Spleen (tissue), 13 donors: ENCODE measurements around the gene SYT14. TPM values are rescaled to one million over a fixed set of nuclear protein-coding genes. Genes with fewer than 3 reads are reported as not detected.
"Not testable (repeated sequence)": the region's sequence is repeated elsewhere in the genome, so short reads cannot be mapped to it uniquely, and the experiment has no call there.

Experiments used
- DNase-seq: peaks from one replicate; pipeline ENCODE4 v3.0.0-alpha.2; 2020
- H3K27ac ChIP-seq, 8 donors: fragments of 200-600 bp; sonication (generic) in 7 of 8; 1 replicate in 4 of 8; 2 replicates in 4 of 8; pipeline versions ENCODE4 v1.5.0 to v1.8.0; 2016 to 2021; ENCODE audit warnings: inconsistent platforms in 4 of 8, mild to moderate bottlenecking in 4 of 8, moderate library complexity in 1 of 8
- H3K27me3 ChIP-seq, 7 donors: fragments of 200-600 bp; sonication (generic) in 6 of 7; replicated peaks in 1 of 7; 1 replicate in 4 of 7; 2 replicates in 3 of 7; pipeline versions ENCODE4 v1.5.0 to v1.8.0; 2016 to 2021; ENCODE audit warnings: inconsistent platforms in 3 of 7, mild to moderate bottlenecking in 1 of 7
- H3K36me3 ChIP-seq, 6 donors: fragments of 200-600 bp; sonication (generic) in 5 of 6; 1 replicate in 4 of 6; 2 replicates in 2 of 6; pipeline versions ENCODE4 v1.5.0 to v1.8.0; 2016 to 2021; ENCODE audit warnings: inconsistent platforms in 2 of 6
- H3K4me1 ChIP-seq, 6 donors: fragments of 200-600 bp; sonication (generic) in 5 of 6; 1 replicate in 3 of 6; 2 replicates in 3 of 6; pipeline versions ENCODE4 v1.5.0 to v1.8.0; 2016 to 2021; ENCODE audit warnings: inconsistent platforms in 3 of 6
- H3K4me3 ChIP-seq, 8 donors: fragments of 200-600 bp; sonication (generic) in 7 of 8; 1 replicate in 4 of 8; 2 replicates in 4 of 8; pipeline versions ENCODE4 v1.5.0 to v1.8.0; 2016 to 2021; ENCODE audit warnings: inconsistent platforms in 4 of 8, mild to moderate bottlenecking in 4 of 8, moderate library complexity in 2 of 8
- H3K9me3 ChIP-seq, 8 donors: fragments of 200-600 bp; sonication (generic) in 7 of 8; 1 replicate in 4 of 8; 2 replicates in 4 of 8; pipeline versions ENCODE4 v1.5.0 to v1.8.0; 2016 to 2021; ENCODE audit warnings: inconsistent platforms in 4 of 8
- POLR2A ChIP-seq, 3 donors: fragments of 450-650 bp; IDR thresholded peaks; one replicate each; pipeline ENCODE4 v1.5.1; 2017; ENCODE audit warnings: antibody characterized with exemption in 3 of 3, mild to moderate bottlenecking in 1 of 3
- POLR2AphosphoS5 ChIP-seq, 3 donors: sonication (generic); formaldehyde crosslinking; IDR thresholded peaks; one replicate each; pipeline ENCODE4 v1.5.1; 2017; ENCODE audit warnings: antibody characterized with exemption in 3 of 3
- WGBS, 5 donors: extraction: QIAGEN DNeasy Blood & Tissue Kit in 3 of 5; methylation state at CpG; one replicate each; pipeline versions ENCODE4 v1.1.5 to v1.1.7; 2013 to 2018; 5-methylcytosine and 5-hydroxymethylcytosine counted together
- intact Hi-C: fragments of 100-400 bp; cut with DNase I; formaldehyde crosslinking; loops from one replicate; pipeline ENCODE4 v1.15.0; 2023; ENCODE audit warnings: low total_unique reads
- long read RNA-seq, 2 donors: transcript quantifications; one replicate each; lab custom pipeline, GENCODE V29; 2026
- polyA plus RNA-seq, 3 donors: library from polyadenylated mRNA; stranded (reverse); fragments of 200-250 nt; gene quantifications; one replicate each; pipeline ENCODE4 v1.2.1, GENCODE V29; 2013
- total RNA-seq, 7 donors: library from RNA; depleted of rRNA in 3 of 7; stranded (reverse); fragments of >200 nt in 3 of 7; fragmentation: NEBNext Ultra II Directional in 4 of 7; extraction: Animal tissue kit (Norgen Biotek cat#: 25700) in 4 of 7; gene quantifications; one replicate each; pipeline versions ENCODE4 v1.1.0 to v1.2.1, GENCODE V29; 2016 to 2021
- TF ChIP-seq, protein P1 (sequence below), 11 experiments: fragments of 200-600 bp in 7 of 11; fragments of 450-650 bp in 4 of 11; sonication (generic) in 4 of 11; IDR thresholded peaks in 8 of 11; conservative IDR thresholded peaks in 3 of 11; 1 replicate in 7 of 11; 2 replicates in 4 of 11; pipeline versions ENCODE4 v1.4.0 to v1.8.0; 2016 to 2021; ENCODE audit warnings: antibody characterized with exemption in 11 of 11, inconsistent platforms in 4 of 11, mild to moderate bottlenecking in 1 of 11
- donor health status: healthy with polysubstance abuse.
- donor health status: DM: no; HTN: no; CAD: no; lungs with moderate emphysema.
- donor health status: DM: no; HTN: no; CAD: no.
- donor health status: Bipolar disorder and iron deficiency.
- donor health status: healthy.
- donor health status: DM: no; HTN: no; CAD: no.
- donor health status: DM: yes; HTN: yes; CAD: no.

Gene SYT14
- total RNA-seq, result not detected
- under 1 TPM in 1 of 3 donors, not detected in 2; under 0.01 TPM for polyA plus RNA-seq
- long read RNA-seq, donor 1, result 0 reads
- long read RNA-seq, donor 2, result 0 reads

- peaks cover 0 to 11% (median 8%) of the 10 kb centered on the region in 6 donors for H3K4me1 ChIP-seq
- TF ChIP-seq, protein P1, sequence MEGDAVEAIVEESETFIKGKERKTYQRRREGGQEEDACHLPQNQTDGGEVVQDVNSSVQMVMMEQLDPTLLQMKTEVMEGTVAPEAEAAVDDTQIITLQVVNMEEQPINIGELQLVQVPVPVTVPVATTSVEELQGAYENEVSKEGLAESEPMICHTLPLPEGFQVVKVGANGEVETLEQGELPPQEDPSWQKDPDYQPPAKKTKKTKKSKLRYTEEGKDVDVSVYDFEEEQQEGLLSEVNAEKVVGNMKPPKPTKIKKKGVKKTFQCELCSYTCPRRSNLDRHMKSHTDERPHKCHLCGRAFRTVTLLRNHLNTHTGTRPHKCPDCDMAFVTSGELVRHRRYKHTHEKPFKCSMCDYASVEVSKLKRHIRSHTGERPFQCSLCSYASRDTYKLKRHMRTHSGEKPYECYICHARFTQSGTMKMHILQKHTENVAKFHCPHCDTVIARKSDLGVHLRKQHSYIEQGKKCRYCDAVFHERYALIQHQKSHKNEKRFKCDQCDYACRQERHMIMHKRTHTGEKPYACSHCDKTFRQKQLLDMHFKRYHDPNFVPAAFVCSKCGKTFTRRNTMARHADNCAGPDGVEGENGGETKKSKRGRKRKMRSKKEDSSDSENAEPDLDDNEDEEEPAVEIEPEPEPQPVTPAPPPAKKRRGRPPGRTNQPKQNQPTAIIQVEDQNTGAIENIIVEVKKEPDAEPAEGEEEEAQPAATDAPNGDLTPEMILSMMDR (IDR thresholded peaks at IDR 0.05 in 8 of 11, conservative IDR thresholded peaks at IDR 0.05 in 3 of 11), result peak in 1 of 11 experiments; percentile 8
- TF ChIP-seq POLR2A (IDR thresholded peaks at IDR 0.05), result no peak
- H3K36me3 ChIP-seq, result no peaks in the 10 kb centered on the region
- no peak for DNase-seq
- H3K27ac ChIP-seq, result no peak within 1 kb of the TSS
- intact Hi-C loops, result no loop called here
- H3K4me3 ChIP-seq, result peak within 1 kb of the TSS in 4 of 8 donors; percentile 15 to 60 (median 18)
- H3K27me3 ChIP-seq, result peaks cover 0 to 86% (median 29%) of the 10 kb centered on the region in 7 donors
- 2 to 9% (median 4%) methylated on average over 44 to 98 of the region's 98 CpGs for WGBS, 5 donors
- H3K9me3 ChIP-seq, result no peaks in the 10 kb centered on the region
These were observed at the start of gene SYT14 for GRCh38 chr1:209937996-209938959. SYT14 (plus strand) TSS chr1:209938217; CDS start chr1:209938265, 48 bp downstream.

GRCh38 chr1:209888291-209889076 lies 49.5 kb upstream of the SYT14 start:
- H3K9me3 ChIP-seq, H3K36me3 ChIP-seq, intact Hi-C loops, H3K27ac ChIP-seq, H3K4me3 ChIP-seq, H3K4me1 ChIP-seq, DNase-seq: not testable (repeated sequence)
- 88 to 92% (median 90%) methylated on average over 29 to 31 of the region's 31 CpGs for WGBS, 5 donors
- peaks cover 0 to 30% (median 0%) of the 10 kb centered on the region in 7 donors for H3K27me3 ChIP-seq

DNA sequence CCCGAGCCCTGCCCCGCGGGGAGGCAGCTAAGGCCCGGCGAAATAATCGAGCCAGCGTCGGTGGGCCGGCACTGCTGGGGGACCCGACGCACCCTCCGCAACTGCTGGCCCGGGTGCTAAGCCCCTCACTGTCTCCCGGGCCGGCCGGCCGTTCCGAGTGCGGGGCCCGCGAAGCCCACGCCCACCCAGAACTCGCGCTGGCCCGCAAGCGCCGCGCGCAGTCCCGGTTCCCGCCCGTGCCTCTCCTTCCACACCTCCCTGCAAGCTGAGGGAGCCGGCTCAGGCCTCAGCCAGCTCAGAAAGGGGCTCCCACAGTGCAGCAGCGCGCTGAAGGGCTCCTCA lies 49.0 kb upstream of the SYT14 start:
- H3K36me3 ChIP-seq, result no peaks in the 10 kb centered on the region
- H3K27ac ChIP-seq, result no peak overlapping the region
- intact Hi-C loops, result no loop called here
- no peaks in the 10 kb centered on the region for H3K9me3 ChIP-seq
- WGBS, 5 donors, result 86 to 95% (median 90%) methylated on average over 18 to 35 of the region's 35 CpGs
- H3K4me1 ChIP-seq, result no peaks in the 10 kb centered on the region
- no peak overlapping the region for H3K4me3 ChIP-seq
- H3K27me3 ChIP-seq, result peaks cover 0 to 27% (median 0%) of the 10 kb centered on the region in 7 donors
- TF ChIP-seq POLR2A (IDR thresholded peaks at IDR 0.05), result no peak
- TF ChIP-seq POLR2AphosphoS5 (IDR thresholded peaks at IDR 0.05), result no peak
- TF ChIP-seq, protein P1 (IDR thresholded peaks at IDR 0.05 in 8 of 11, conservative IDR thresholded peaks at IDR 0.05 in 3 of 11), result no peak
- no peak for DNase-seq

DNA sequence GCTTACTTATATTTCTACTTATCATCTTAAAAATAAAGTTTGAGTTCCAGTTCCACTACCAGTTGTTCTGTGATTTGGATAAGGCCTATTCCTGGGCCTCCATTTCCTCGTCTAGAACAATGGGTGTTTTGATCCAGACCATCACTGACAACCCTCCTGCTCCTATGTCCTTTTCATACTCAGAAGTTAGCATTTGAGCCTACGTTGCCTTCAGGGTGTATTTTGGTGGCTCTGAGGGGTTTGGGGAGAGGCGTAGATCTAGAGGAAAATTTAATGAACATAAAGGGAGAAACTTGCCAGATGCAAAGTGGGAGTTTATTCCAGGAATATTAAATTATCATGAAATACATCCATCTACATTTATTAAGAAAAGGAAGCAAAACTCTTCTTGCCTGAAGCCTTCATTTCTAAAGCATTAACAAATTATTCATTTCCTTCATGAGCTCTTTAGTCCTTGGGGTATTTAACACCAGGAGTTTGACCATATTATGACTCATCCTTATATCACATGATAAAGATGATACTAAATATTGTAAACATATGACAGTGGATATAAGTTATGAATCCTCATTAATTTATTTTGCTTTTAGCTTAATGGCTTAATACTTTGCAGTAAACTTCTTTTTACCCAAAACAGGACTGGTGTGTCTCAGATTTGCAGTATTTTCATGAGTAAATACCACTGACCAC lies 47.2 kb upstream of the SYT14 start:
- intact Hi-C loops, result no loop called here
- H3K27me3 ChIP-seq, result peaks cover 0 to 12% (median 0%) of the 10 kb centered on the region in 7 donors

More for the DNA sequence above, 47.2 kb upstream of the SYT14 start:
- TF ChIP-seq POLR2AphosphoS5 (IDR thresholded peaks at IDR 0.05) (no peak), POLR2A (IDR thresholded peaks at IDR 0.05) (no peak)
- TF ChIP-seq, protein P1 (IDR thresholded peaks at IDR 0.05 in 8 of 11, conservative IDR thresholded peaks at IDR 0.05 in 3 of 11), result no peak
- no peak for DNase-seq
- 53 to 84% (median 56%) methylated on average over 3 of the region's 3 CpGs for WGBS, 5 donors
- Histone ChIP-seq H3K27ac (no peak overlapping the region), H3K4me3 (no peak overlapping the region), H3K9me3 (no peaks in the 10 kb centered on the region), H3K4me1 (no peaks in the 10 kb centered on the region), H3K36me3 (no peaks in the 10 kb centered on the region)
